ENCODE data around the gene ASS1. TPM values are rescaled to one million over a fixed set of nuclear protein-coding genes. Genes with fewer than 3 reads are reported as not detected.

The ASS1 gene
- total RNA-seq, 1 experiment from 2014 or later = 299 TPM

DNA sequence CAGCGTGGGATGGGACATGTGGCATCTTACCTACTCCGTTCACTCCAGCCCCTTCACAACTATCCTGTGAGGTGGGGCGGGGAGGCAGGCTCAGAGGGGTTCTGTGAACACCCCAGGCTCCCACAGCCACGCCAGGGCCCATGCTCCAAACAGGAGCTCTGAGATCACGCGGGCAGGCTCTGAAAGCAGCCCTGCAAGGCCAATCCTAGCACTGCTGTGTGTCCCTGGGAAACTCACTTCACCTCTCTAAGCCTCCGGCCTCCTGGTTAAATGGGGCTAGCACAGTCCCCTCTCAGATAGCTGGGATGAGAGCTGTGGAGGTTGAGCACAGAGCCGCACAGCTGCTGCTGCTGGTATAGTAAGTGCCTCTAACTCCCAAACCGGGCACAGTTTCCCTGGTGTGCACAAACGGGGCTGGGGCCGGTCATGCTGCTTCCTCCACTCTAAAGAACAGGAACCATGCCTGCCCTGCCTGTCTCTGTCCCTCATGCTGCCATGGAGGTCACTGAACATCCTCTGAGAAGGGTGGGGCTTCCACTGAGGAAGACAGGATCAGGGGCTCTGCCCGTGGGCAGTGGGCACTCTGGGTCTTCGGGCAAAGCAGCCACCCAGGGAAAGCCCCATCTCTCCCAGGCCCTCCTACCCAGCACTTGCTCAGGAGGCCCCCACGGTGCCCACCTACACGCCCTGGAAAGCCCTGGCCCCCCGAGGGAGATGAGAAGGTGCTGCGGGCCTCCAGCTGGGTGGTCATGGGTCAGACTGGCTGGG lies 13.0 kb upstream of the ASS1 start:
- DNase-seq (ENCODE audit: unreplicated experiment) = no peak
- peak overlapping the region; percentile 63 for H3K27ac Mint-ChIP-seq (ENCODE audit: low read depth, unreplicated experiment)
- peaks cover 13% of the 10 kb centered on the region for H3K4me1 Mint-ChIP-seq (ENCODE audit: insufficient read depth, unreplicated experiment)
- BruUV-seq (replicated peaks) = no TSS peak
- H3K27me3 Mint-ChIP-seq (ENCODE audit: insufficient read depth, unreplicated experiment) = no peaks in the 10 kb centered on the region
- peaks cover 7% of the 10 kb centered on the region for H3K9me3 Mint-ChIP-seq (ENCODE audit: unreplicated experiment)
- TF ChIP-seq CTCF (IDR thresholded peaks at IDR 0.05; ENCODE audit: unreplicated experiment) = no peak
- intact Hi-C loops (cut with micrococcal nuclease) = no loop called here
- H3K4me3 Mint-ChIP-seq (ENCODE audit: unreplicated experiment) = no peak overlapping the region
- POLR2A ChIA-PET = interaction anchor here (1.1 kb wide), 1 partner anchor 16 kb away, joined by 3 read pairs; no protein-coding TSS in a partner anchor
- H3K36me3 Mint-ChIP-seq (ENCODE audit: insufficient read depth, unreplicated experiment) = peaks cover 9% of the 10 kb centered on the region
- CTCF ChIA-PET = interaction anchor here (0.6 to 1.2 kb wide), 3 partner anchors 9 to 239 kb away, joined by 3 read pairs; no protein-coding TSS in a partner anchor

GRCh38 chr9:130432362-130432761 lies 12.4 kb upstream of the ASS1 start:
- BruUV-seq (replicated peaks) = no TSS peak
- Mint-ChIP-seq H3K27me3 (ENCODE audit: insufficient read depth, unreplicated experiment) (no peaks in the 10 kb centered on the region), H3K36me3 (ENCODE audit: insufficient read depth, unreplicated experiment) (peaks cover 5% of the 10 kb centered on the region), H3K4me3 (ENCODE audit: unreplicated experiment) (no peak overlapping the region), H3K27ac (ENCODE audit: low read depth, unreplicated experiment) (peak overlapping the region; percentile 63), H3K4me1 (ENCODE audit: insufficient read depth, unreplicated experiment) (peaks cover 8% of the 10 kb centered on the region), H3K9me3 (ENCODE audit: unreplicated experiment) (peaks cover 7% of the 10 kb centered on the region)
- ChIA-PET CTCF (interaction anchor here (0.6 to 1.2 kb wide), 3 partner anchors 10 to 240 kb away, joined by 3 read pairs; no protein-coding TSS in a partner anchor), POLR2A (no interaction called here)
- peak; percentile 35 for DNase-seq (ENCODE audit: unreplicated experiment)
- intact Hi-C loops (cut with micrococcal nuclease) = no loop called here
- peak; percentile 16 for TF ChIP-seq CTCF (IDR thresholded peaks at IDR 0.05; ENCODE audit: unreplicated experiment)

- no peak for TF ChIP-seq CTCF (IDR thresholded peaks at IDR 0.05; ENCODE audit: unreplicated experiment)
- BruUV-seq (replicated peaks) = no TSS peak
- POLR2A ChIA-PET = no interaction called here
- Mint-ChIP-seq H3K9me3 (ENCODE audit: unreplicated experiment) (peaks cover 7% of the 10 kb centered on the region), H3K4me1 (ENCODE audit: insufficient read depth, unreplicated experiment) (peaks cover 8% of the 10 kb centered on the region), H3K36me3 (ENCODE audit: insufficient read depth, unreplicated experiment) (peaks cover 5% of the 10 kb centered on the region), H3K27me3 (ENCODE audit: insufficient read depth, unreplicated experiment) (no peaks in the 10 kb centered on the region), H3K27ac (ENCODE audit: low read depth, unreplicated experiment) (peak overlapping the region; percentile 63), H3K4me3 (ENCODE audit: unreplicated experiment) (no peak overlapping the region)
- no peak for DNase-seq (ENCODE audit: unreplicated experiment)
- CTCF ChIA-PET = interaction anchor here (1.0 kb wide), 1 partner anchor 240 kb away, joined by 3 read pairs; no protein-coding TSS in a partner anchor
- intact Hi-C loops (cut with micrococcal nuclease) = no loop called here
Observed at GRCh38 chr9:130432796-130433167, 12.0 kb upstream of the ASS1 start.

DNA sequence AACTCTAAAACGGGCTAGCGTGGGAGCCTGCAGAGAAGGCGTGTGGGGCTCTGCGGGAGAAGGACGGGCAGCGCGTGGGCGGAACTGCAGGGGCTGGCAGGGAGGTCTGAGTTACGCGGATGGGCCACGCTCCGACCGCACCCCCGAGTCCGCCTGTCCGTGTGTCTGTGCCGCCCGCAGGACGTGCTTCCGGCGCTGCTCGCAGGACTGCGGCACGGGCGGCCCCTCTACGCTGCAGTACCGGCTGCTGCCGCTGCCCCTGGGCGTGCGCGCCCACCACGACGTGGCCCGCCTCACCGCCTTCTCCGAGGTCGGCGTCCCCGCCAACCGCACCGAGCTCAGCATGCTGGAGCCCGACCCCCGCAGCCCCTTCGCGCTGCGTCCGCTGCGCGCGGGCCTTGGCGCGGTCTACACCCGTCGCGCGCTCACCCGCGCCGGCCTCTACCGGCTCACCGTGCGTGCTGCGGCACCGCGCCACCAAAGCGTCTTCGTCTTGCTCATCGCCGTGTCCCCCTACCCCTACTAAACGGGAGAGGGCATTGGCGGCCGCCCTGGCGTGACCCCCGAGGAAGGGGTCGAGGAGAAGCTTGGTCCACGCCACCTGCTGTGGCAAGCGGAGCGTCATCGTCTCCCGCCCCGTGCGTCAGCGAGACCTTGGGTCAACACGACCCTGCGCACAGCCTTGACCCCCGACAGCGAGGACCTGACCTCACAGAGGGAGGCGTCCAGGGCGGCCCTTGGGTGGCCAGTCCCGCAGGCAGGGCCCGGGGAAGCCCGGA lies 11.4 kb upstream of the ASS1 start:
- Mint-ChIP-seq H3K4me1 (ENCODE audit: insufficient read depth, unreplicated experiment) (peaks cover 8% of the 10 kb centered on the region), H3K27ac (ENCODE audit: low read depth, unreplicated experiment) (no peak overlapping the region), H3K27me3 (ENCODE audit: insufficient read depth, unreplicated experiment) (no peaks in the 10 kb centered on the region), H3K9me3 (ENCODE audit: unreplicated experiment) (peaks cover 7% of the 10 kb centered on the region), H3K4me3 (ENCODE audit: unreplicated experiment) (no peak overlapping the region), H3K36me3 (ENCODE audit: insufficient read depth, unreplicated experiment) (peaks cover 5% of the 10 kb centered on the region)
- ChIA-PET POLR2A (no interaction called here), CTCF (interaction anchor here (1.0 kb wide), 1 partner anchor 241 kb away, joined by 3 read pairs; no protein-coding TSS in a partner anchor)
- no peak for TF ChIP-seq CTCF (IDR thresholded peaks at IDR 0.05; ENCODE audit: unreplicated experiment)
- no TSS peak for BruUV-seq (replicated peaks)
- intact Hi-C loops (cut with micrococcal nuclease) = no loop called here
- no peak for DNase-seq (ENCODE audit: unreplicated experiment)

All from MCF 10A (cell line).